Measurements from ENCODE around the gene COQ10B. TPM values are rescaled to one million over a fixed set of nuclear protein-coding genes. Genes with fewer than 3 reads are reported as not detected.

COQ10B gene
- total and polyA plus RNA-seq, 2 donors (not counting 3 experiments of a cell fraction or from before 2014, with no cell fraction given), result 2.4 to 15.1 TPM

Small RNAs within 50 kb of the gene (small RNA-seq; reads per million reads assigned to genes)
- gene RF00394 (ENCODE audit: insufficient read depth, insufficient read length, low read depth, low replicate concordance) (not detected), gene RNU6-1029P (ENCODE audit: insufficient read depth, insufficient read length, low read depth, low replicate concordance) (not detected)

Other genes with a start within 250 kb of the COQ10B start
- 6.1 and 8.1 TPM in 2 replicates for gene ANKRD44, start 142.8 kb upstream of the COQ10B start, total RNA-seq
- gene ANKRD44, start 142.8 kb upstream of the COQ10B start, polyA plus RNA-seq, result 3.4 and 10.8 TPM in 2 replicates
- 222 and 234 TPM in 2 replicates for gene SF3B1, start 18.5 kb upstream of the COQ10B start, total RNA-seq
- 271 and 321 TPM in 2 replicates for gene SF3B1, start 18.5 kb upstream of the COQ10B start, polyA plus RNA-seq
- 307 and 337 TPM in 2 replicates for gene HSPD1, start 46.3 kb downstream of the COQ10B start, total RNA-seq
- 43.8 and 73.2 TPM in 2 replicates for gene HSPD1, start 46.3 kb downstream of the COQ10B start, polyA plus RNA-seq
- 137 and 145 TPM in 2 replicates for gene HSPE1, start 46.8 kb downstream of the COQ10B start, total RNA-seq
- 32.2 and 59.8 TPM in 2 replicates for gene HSPE1, start 46.8 kb downstream of the COQ10B start, polyA plus RNA-seq
- 24.0 and 27.9 TPM in 2 replicates for gene MOB4, start 62.5 kb downstream of the COQ10B start, total RNA-seq
- gene MOB4, start 62.5 kb downstream of the COQ10B start, polyA plus RNA-seq, result 16.1 and 23.9 TPM in 2 replicates
- gene RFTN2, start 222.0 kb downstream of the COQ10B start, total RNA-seq, result 8.0 and 9.9 TPM in 2 replicates
- 5.0 and 6.1 TPM in 2 replicates for gene RFTN2, start 222.0 kb downstream of the COQ10B start, polyA plus RNA-seq

Measured in endothelial cell of umbilical vein (primary cell).